GOT3 (cell line): Measurements from ENCODE around the gene RPL28.

Experiments
- DNase-seq: peaks from one replicate; lab custom pipeline; 2025; ENCODE audit warnings: mixed read lengths; lab: John Stamatoyannopoulos, UW

Gene RPL28

GRCh38 chr19:55373306-55373992 is 12.3 kb upstream of the RPL28 start:
- no peak for DNase-seq

DNA sequence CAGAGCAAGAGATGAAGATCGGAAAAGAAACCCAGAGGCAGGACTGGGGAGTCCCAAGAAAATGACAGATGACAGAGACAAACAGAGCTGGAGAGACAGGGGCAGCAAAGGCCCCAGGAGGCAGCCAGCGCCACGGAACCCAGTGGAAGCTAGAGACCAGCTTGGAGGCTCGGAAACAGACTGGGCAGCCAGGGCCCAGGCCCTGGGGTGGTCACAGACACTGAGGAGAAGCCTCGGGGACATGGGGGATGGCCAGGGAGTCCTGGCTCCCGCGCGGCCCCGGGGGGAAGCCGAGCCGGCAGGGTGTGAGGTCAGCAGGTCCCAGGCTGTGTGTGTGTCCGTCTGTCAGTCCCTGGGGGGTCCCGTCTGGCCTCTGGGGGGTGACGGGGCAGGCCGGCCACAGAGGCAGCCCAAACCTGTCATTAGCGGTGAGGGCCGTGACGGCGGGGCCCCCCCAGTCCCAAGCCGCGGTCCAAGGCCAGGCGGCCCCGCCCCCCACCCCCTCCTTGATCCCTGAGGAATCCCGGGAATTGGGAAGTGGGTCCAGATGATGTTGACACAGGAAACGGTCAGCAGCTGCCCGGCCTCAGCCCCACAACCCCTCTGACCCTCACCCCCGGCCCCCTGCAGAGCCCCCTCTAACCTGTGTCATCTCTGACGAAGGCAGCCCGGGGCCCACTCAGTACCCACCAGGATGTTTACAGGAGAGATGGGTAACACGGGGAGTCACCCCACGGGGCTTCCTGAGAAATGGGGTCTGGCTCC is 11.6 kb upstream of the RPL28 start:
- no peak for DNase-seq

- DNase-seq, result no peak
Measured at GRCh38 chr19:55376241-55376933, 9.3 kb upstream of the RPL28 start, which contains the start of gene TMEM190. TMEM190 (plus strand) TSS chr19:55376826; CDS start chr19:55376854, 28 bp downstream.

DNA sequence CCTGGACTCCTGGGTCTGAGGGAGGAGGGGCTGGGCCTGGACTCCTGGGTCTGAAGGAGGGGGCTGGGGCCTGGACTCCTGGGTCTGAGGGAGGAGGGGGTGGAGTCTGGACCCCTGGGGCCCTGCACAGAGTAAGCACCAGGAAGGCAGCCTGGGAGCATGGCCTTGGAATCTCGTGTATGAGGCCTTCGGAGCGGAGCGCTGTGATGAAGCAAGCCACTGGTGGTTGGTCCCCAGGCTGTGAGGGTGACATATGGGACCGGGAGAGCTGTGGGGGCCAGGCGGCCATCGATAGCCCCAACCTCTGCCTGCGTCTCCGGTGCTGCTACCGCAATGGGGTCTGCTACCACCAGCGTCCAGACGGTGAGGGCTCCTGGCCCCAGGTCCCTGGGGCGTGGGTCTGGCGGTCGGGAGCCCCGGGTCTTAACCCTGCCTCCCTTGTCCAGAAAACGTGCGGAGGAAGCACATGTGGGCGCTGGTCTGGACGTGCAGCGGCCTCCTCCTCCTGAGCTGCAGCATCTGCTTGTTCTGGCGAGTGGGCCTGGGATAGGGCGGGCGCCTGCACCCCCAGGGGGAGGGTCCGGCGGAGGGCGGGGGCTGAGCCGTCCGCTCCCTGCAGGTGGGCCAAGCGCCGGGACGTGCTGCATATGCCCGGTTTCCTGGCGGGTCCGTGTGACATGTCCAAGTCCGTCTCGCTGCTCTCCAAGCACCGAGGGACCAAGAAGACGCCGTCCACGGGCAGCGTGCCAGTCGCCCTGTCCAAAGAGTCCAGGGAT is 8.2 kb upstream of the RPL28 start:
- DNase-seq, result no peak

GRCh38 chr19:55379174-55379573 is 6.6 kb upstream of the RPL28 start:
- no peak for DNase-seq

GRCh38 chr19:55382013-55382412 is 3.7 kb upstream of the RPL28 start:
- DNase-seq, result no peak

- no peak for DNase-seq
Measured at GRCh38 chr19:55382522-55383054, 3.1 kb upstream of the RPL28 start.

DNA sequence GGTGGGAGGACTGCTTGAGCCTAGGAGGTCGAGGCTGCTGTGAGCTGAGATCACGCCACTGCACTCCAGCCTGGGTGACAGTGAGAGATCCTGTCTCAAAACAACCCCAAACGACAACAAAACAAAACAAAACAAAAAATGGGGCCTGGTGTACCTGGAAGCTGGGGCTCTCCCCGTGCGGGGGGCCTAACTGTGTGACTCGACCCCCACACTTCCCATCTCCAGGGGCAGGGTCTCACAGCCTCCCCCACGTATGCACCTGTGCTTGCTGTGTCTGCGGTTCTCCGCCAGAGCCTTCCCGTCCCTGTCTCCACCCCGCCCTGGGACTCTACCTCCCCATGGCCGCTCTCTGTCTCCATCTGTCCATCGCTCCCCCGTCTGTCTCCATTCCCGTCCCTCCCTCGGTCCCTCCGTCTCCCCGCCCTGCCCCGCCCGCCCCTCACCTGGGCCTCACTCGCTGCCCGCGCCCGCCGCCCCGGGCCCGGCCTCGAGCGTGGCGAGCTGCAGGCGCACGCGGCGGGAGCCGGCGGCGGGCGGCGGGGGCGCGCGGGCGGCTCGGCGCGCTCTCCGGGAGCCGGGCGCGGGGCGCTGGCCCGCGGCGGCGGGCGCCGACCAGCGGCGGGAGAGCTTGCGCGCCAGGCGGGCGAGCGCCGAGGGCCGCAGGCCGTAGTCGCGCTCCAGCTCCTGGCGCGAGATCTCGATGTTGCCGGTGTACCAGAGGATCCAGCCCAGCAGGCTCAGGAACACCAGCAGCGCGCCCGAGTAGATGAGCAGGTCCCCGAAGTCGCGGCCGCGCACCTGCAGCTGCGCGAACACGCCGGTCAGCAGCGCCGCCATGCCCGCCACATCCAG is 2.2 kb upstream of the RPL28 start:
- DNase-seq, result no peak

DNA sequence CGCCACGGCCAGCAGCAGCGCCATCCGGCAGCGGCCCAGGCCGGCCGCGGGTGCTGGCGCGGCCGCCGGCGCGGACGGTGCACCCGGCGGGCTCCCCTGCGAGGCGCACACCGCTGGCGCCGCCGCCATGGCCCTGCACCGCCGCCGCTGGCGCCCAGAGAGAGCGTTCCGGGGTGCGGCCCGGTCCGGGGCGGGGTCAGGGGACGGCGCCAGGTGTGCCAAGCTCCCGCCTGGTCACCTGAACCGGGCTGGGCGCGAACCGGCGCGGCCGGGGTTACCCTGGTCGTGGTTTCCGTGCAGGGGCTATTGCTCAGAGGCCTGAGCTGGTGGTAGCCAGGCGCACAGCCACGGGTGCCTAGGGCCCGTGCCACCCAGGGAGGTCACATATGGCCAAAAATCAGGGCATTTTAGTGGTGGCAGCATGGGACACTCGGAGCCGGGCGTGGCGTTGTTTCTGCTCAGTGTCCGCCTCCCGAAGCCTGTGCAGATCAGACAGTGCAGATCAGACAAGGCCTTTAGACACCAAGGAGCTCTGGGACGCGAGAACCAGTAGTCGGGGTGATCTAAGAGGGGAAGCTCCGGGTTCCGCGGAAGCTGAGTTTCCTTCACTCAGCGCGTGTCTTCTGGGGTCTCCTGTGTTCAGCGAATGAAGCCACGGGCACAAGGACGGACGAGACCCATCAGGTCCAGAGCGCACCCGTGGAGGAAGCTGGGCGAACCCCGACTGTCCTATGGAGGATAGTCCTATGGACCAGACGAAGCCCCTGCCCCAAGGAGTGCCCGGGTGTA is 1.4 kb upstream of the RPL28 start, which contains the start of gene TMEM238:
Gene TMEM238, minus strand, starts transcription at position 162 of the 789 bp plus-strand sequence. Its CDS starts 33 bp downstream, at position 129.
- DNase-seq, result no peak

GRCh38 chr19:55384920-55385723 is 610 bp upstream of the RPL28 start:
- peak; percentile 72 for DNase-seq

DNA sequence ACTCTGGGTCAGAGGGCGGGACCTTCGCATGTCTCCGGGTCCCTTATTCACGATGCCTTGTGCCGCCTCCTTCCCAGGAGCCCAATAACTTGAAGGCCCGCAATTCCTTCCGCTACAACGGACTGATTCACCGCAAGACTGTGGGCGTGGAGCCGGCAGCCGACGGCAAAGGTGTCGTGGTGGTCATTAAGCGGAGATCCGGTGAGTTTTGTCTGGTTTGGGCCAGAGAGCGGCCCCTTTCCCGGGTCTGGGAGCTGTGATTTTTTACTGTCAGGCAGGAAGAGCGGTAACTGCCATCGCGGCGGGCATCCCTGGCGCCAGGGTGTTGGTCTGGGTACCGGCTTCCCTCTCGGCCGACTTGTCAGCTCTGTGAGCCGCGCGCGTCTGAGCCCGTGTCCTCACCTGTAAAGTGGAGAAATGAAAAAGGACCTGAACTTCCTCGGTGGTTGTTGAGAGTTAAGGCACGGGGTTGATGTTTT is 800 bp downstream of the RPL28 start:
- no peak for DNase-seq

DNA sequence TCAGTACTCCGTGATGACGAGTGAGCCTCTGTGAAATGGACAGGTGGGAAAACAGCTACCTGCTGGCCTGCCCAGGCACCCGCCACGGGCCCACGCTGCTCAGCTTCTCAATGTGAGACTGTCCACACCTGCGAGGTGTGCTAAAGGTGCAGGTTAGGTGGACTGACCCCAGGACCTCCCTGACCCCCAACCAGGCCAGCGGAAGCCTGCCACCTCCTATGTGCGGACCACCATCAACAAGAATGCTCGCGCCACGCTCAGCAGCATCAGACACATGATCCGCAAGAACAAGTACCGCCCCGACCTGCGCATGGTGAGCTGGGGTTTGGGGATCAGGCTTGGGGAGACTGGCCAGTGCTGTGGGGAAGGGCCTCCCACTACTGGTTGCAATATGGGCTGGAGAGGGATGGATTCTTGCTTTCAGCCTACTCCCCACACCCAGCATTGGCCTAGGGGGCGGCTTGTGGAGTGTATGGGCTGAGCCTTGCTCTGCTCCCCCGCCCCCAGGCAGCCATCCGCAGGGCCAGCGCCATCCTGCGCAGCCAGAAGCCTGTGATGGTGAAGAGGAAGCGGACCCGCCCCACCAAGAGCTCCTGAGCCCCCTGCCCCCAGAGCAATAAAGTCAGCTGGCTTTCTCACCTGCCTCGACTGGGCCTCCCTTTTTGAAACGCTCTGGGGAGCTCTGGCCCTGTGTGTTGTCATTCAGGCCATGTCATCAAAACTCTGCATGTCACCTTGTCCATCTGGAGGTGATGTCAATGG is 2.2 kb downstream of the RPL28 start:
- DNase-seq, result no peak

DNA sequence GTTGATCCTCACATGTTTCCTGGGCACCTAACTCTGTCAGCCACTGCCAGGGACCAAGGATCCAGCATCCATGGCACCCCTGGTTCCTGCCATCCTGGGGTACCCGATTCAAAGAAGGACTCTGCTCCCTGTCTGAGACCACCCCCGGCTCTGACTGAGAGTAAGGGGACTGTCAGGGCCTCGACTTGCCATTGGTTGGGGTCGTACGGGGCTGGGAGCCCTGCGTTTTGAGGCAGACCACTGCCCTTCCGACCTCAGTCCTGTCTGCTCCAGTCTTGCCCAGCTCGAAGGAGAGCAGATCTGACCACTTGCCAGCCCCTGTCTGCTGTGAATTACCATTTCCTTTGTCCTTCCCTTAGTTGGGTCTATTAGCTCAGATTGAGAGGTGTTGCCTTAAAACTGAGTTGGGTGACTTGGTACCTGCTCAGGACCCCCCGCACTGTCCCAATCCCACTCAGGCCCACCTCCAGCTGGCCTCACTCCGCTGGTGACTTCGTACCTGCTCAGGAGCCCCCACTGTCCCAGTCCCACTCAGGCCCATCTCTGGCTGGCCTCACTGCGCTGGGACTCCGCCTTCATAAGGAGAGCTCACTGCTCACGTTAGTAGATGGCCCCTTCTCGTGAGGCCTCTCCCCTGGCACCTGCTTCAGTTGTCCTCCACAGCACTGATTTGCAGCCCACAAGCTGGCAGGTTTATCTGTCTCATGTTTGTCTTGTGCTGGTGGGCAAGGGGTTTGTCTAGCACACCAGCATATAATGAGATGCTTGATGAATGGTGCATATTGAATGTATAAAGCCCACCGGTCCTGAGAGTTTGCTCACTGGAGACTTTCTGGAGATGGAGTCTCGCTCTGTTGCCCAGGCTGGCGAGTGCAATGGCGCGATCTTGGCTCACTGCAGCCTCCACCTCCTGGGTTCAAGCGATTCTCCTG is 3.9 kb downstream of the RPL28 start:
- no peak for DNase-seq

GRCh38 chr19:55390461-55390880 is 4.7 kb downstream of the RPL28 start:
- DNase-seq, result no peak

DNA sequence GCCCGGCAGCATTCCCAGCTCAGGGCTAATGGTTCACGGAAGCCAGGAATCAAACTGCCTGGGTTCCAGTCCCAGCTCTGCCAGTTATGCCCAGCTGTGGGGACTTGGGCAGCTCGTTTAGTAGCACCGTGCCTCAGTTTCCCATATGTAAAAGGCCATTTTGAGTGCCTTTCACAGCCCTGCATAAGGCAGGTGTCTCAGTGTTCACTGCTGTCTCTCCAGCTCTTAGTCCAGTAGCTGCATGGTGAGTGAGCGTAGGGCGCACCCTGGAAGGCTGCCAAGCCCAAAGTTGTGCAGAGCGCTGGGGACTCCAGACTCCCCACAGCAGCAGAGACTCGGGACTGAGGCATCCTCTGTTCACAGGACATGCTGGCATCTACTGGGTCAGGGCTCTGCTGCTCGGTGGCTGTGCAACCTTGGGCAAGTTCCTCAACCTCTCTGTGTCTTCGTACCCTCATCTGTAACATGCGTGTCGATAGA is 5.5 kb downstream of the RPL28 start:
- no peak for DNase-seq

DNA sequence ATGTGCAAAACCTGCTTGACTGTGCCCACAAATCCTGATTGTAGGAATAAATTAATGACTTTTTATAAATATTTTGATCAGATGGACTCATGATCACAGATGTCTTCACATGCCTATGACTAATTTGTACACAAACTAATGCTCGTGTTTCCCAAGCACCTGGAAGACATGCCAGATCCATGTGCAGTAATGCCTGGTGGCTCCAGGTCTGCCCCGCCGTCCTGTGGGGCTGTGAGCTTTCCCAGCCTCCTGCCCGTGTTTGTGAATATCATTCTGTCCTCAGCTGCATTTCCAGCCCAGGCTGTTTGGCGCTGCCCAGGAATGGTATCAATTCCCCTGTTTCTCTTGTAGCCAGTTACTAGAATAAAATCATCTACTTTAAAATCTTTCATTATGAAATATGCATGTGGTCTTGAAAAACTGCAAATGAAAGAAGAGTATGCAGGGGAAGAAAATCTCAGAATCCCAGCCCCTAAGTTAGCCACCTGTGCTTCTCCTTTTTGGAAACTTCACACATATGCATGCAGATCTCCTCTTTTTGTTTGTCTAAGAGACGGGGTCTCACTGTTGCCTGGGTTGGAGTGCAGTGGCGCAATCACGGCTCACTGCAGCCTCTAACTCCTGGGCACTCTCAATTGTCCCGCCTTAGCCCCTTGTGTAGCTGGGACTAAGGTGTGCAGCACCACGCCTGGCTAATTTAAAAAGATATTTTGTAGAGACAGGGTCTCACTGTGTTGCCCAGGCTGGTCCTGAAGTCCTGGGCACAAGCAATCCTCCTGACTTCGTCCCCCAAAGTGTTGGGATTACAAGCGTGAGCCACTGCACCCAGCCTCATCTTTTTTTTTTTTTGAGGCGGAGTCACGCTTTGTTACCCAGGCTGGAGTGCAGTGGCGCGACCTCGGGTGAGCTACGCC is 6.2 kb downstream of the RPL28 start:
- no peak for DNase-seq
